ENCODE data around the gene CCT7.

Gene CCT7

DNA sequence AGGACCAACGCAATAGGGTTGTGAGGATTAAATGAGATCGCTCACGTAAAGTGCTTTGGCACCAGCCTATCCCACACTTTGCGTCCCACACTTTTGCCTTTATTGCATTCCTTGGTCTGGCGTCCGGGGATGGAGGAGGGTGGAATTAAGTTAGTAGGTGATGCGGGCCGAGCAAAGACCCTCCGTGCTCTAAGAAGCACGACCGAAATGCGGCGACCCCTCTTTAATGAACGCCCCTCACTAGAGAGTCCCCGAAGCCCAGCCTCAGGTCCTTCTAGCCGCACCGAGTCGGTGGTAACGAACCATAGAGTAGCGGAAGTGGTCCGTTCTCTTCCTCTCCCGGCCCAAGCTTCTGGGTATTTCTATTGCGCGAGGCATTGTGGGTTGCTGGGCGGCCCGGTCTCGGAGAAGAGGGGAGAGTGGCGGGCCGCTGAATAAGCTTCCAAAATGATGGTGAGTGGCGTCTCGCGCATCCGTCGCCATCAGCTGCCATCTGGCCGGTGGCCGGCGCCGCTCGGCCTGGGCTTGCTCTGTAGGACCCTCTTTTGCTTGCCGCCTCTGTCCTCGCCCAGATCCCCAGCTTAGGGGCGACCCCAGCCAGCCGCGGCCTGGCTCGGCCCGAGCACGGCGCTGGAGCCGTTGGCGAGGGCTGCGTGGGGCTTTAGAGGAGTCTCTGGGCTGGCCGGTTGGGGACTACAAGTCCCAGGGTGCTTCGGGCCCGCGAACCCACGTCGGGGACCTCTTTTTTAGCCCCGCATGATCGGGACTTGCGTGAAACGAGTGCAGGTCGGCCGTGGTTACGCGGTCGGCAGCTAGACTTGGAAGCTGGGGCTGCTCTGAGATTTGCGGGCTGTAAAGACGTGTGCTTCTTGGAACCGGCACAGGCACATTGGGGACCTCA is at the start of gene CCT7:
Gene CCT7, plus strand, starts transcription at position 377 of the 901 bp plus-strand sequence. Its CDS starts 71 bp downstream, at position 448.
- Histone ChIP-seq H3K27ac (ENCODE audit: low read depth, low read length) (peak within 1 kb of the TSS; percentile 74), H3K9me3 (ENCODE audit: control insufficient read depth, insufficient read depth, low read length) (no peaks in the 10 kb centered on the region), H3K79me2 (ENCODE audit: control insufficient read depth, low read length) (peaks cover 64% of the 10 kb centered on the region), H3F3A (ENCODE audit: control insufficient read depth, insufficient read depth) (no peaks in the 10 kb centered on the region), H3K4me3 (ENCODE audit: low read length) (peak within 1 kb of the TSS; percentile 95), H3K27me3 (ENCODE audit: control insufficient read depth, low read length) (no peaks in the 10 kb centered on the region), H4K20me1 (ENCODE audit: control insufficient read depth, insufficient read depth, low read depth, low read length) (peaks cover 33% of the 10 kb centered on the region), H3K4me2 (ENCODE audit: low read length) (peak within 1 kb of the TSS; percentile 99), H3K9me2 (replicated peaks; ENCODE audit: control insufficient read depth, low read length) (no peaks in the 10 kb centered on the region), H3K4me1 (ENCODE audit: control insufficient read depth, low read length) (peaks cover 34% of the 10 kb centered on the region), H3K36me3 (ENCODE audit: control insufficient read depth, low read length) (peaks cover 50% of the 10 kb centered on the region)
- no peak for TF ChIP-seq EZH2phosphoT487 (IDR thresholded peaks at IDR 0.05; ENCODE audit: borderline replicate concordance, low read length)
- TF ChIP-seq, protein P1, sequence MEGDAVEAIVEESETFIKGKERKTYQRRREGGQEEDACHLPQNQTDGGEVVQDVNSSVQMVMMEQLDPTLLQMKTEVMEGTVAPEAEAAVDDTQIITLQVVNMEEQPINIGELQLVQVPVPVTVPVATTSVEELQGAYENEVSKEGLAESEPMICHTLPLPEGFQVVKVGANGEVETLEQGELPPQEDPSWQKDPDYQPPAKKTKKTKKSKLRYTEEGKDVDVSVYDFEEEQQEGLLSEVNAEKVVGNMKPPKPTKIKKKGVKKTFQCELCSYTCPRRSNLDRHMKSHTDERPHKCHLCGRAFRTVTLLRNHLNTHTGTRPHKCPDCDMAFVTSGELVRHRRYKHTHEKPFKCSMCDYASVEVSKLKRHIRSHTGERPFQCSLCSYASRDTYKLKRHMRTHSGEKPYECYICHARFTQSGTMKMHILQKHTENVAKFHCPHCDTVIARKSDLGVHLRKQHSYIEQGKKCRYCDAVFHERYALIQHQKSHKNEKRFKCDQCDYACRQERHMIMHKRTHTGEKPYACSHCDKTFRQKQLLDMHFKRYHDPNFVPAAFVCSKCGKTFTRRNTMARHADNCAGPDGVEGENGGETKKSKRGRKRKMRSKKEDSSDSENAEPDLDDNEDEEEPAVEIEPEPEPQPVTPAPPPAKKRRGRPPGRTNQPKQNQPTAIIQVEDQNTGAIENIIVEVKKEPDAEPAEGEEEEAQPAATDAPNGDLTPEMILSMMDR (IDR thresholded peaks at IDR 0.05; ENCODE audit: low read depth, low read length, poor library complexity, severe bottlenecking), result peak; percentile 15

DNA sequence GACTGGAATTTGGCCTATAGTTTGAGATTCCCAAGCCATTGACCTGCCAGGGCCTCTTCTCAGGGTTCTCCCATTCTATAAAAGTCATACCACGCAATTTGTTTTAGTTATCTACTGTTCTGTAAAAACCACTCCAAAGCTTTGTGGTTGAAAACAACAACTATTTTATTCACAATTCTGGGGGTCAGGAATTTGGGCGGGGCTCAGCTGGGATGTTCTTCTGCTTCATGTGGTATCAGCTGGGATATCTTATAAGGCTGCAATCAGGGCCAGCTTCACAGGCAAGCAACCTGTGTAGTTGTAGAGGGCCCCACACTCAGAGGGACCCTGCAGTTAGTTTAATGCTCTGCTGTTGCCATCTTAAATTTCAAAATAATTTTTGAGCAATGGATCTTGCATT is 48.1 kb upstream of the CCT7 start:
- H3K4me1 ChIP-seq (ENCODE audit: control insufficient read depth, low read length), result peaks cover 3% of the 10 kb centered on the region; the same call in 1 of the 2 replicates
- TF ChIP-seq, protein P1 (IDR thresholded peaks at IDR 0.05; ENCODE audit: low read depth, low read length, poor library complexity, severe bottlenecking), result no peak
- no peak for TF ChIP-seq EZH2phosphoT487 (IDR thresholded peaks at IDR 0.05; ENCODE audit: borderline replicate concordance, low read length)
- H3F3A ChIP-seq (ENCODE audit: control insufficient read depth, insufficient read depth), result no peaks in the 10 kb centered on the region
- H3K27me3 ChIP-seq (ENCODE audit: control insufficient read depth, low read length), result peaks cover 5% of the 10 kb centered on the region; the same call in 1 of the 2 replicates
- no peak overlapping the region for H3K4me2 ChIP-seq (ENCODE audit: low read length)
- no peaks in the 10 kb centered on the region for H3K9me3 ChIP-seq (ENCODE audit: control insufficient read depth, insufficient read depth, low read length)
- no peaks in the 10 kb centered on the region for H4K20me1 ChIP-seq (ENCODE audit: control insufficient read depth, insufficient read depth, low read depth, low read length)
- no peak overlapping the region for H3K27ac ChIP-seq (ENCODE audit: low read depth, low read length)
- no peaks in the 10 kb centered on the region for H3K9me2 ChIP-seq (replicated peaks; ENCODE audit: control insufficient read depth, low read length)
- no peak overlapping the region for H3K4me3 ChIP-seq (ENCODE audit: low read length)
- no peaks in the 10 kb centered on the region for H3K36me3 ChIP-seq (ENCODE audit: control insufficient read depth, low read length)
- H3K79me2 ChIP-seq (ENCODE audit: control insufficient read depth, low read length), result no peaks in the 10 kb centered on the region

DNA sequence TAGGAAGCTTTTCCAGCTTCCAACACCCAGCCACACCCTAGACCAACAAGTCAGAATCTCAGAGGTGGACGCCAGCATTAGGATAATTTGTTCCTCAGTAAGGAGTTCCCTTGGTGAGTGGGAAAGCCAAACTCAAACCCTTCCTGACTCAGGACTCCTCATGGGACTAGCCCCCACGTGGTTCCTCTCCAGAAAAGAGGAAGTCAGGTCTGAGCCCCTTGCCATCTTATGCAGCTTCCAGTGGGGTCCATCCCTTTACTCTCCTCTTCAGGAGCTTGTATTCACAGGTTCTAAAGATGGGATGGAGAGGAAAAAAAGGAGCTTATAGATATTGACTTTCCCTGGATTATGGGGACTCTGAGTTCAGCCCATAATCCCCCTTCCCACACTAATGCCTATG is 46.6 kb upstream of the CCT7 start:
- Histone ChIP-seq H3K4me3 (ENCODE audit: low read length) (no peak overlapping the region), H4K20me1 (ENCODE audit: control insufficient read depth, insufficient read depth, low read depth, low read length) (no peaks in the 10 kb centered on the region), H3K27me3 (ENCODE audit: control insufficient read depth, low read length) (peaks cover 5% of the 10 kb centered on the region; the same call in 1 of the 2 replicates), H3F3A (ENCODE audit: control insufficient read depth, insufficient read depth) (no peaks in the 10 kb centered on the region), H3K27ac (ENCODE audit: low read depth, low read length) (no peak overlapping the region), H3K9me2 (replicated peaks; ENCODE audit: control insufficient read depth, low read length) (no peaks in the 10 kb centered on the region), H3K36me3 (ENCODE audit: control insufficient read depth, low read length) (no peaks in the 10 kb centered on the region), H3K4me1 (ENCODE audit: control insufficient read depth, low read length) (peaks cover 3% of the 10 kb centered on the region; the same call in 1 of the 2 replicates), H3K4me2 (ENCODE audit: low read length) (no peak overlapping the region), H3K9me3 (ENCODE audit: control insufficient read depth, insufficient read depth, low read length) (no peaks in the 10 kb centered on the region), H3K79me2 (ENCODE audit: control insufficient read depth, low read length) (no peaks in the 10 kb centered on the region)
- TF ChIP-seq EZH2phosphoT487 (IDR thresholded peaks at IDR 0.05; ENCODE audit: borderline replicate concordance, low read length), result no peak
- TF ChIP-seq, protein P1 (IDR thresholded peaks at IDR 0.05; ENCODE audit: low read depth, low read length, poor library complexity, severe bottlenecking), result no peak

Measured in DOHH2 (cell line).